ENCODE data around the gene RUNX2. TPM values are rescaled to one million over a fixed set of nuclear protein-coding genes. Genes with fewer than 3 reads are reported as not detected.

RUNX2 gene
- total RNA-seq, 2 experiments from 2014 or later = 0.27 to 0.44 TPM

GRCh38 chr6:45388328-45388727 lies 60.2 kb downstream of the RUNX2 start:
- no peaks in the 10 kb centered on the region for H3K79me2 ChIP-seq (ENCODE audit: insufficient read depth, low read depth, low read length)
- no peak for TF ChIP-seq EZH2phosphoT487 (IDR thresholded peaks at IDR 0.05; ENCODE audit: borderline replicate concordance, low read depth, low read length)
- TF ChIP-seq, protein P1, sequence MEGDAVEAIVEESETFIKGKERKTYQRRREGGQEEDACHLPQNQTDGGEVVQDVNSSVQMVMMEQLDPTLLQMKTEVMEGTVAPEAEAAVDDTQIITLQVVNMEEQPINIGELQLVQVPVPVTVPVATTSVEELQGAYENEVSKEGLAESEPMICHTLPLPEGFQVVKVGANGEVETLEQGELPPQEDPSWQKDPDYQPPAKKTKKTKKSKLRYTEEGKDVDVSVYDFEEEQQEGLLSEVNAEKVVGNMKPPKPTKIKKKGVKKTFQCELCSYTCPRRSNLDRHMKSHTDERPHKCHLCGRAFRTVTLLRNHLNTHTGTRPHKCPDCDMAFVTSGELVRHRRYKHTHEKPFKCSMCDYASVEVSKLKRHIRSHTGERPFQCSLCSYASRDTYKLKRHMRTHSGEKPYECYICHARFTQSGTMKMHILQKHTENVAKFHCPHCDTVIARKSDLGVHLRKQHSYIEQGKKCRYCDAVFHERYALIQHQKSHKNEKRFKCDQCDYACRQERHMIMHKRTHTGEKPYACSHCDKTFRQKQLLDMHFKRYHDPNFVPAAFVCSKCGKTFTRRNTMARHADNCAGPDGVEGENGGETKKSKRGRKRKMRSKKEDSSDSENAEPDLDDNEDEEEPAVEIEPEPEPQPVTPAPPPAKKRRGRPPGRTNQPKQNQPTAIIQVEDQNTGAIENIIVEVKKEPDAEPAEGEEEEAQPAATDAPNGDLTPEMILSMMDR (conservative IDR thresholded peaks at IDR 0.05; ENCODE audit: low read length) = no peak
- POLR2A ChIA-PET = interaction anchor here (0.6 kb wide), 1 partner anchor 286 kb away, joined by 4 read pairs; no protein-coding TSS in a partner anchor
- intact Hi-C loops (cut with micrococcal nuclease; ENCODE audit: unreplicated experiment) = no loop called here
- H3K27ac ChIP-seq (ENCODE audit: low read depth, low read length, poor library complexity, severe bottlenecking) = no peak overlapping the region
- H2AFZ ChIP-seq (ENCODE audit: low read length) = no peak overlapping the region
- H3K4me3 ChIP-seq (ENCODE audit: low read depth, low read length, poor library complexity, severe bottlenecking) = no peak overlapping the region
- no TSS peak for BruUV-seq (replicated peaks)
- no peaks in the 10 kb centered on the region for H3K9me3 ChIP-seq (ENCODE audit: low read length)
- H4K20me1 ChIP-seq (ENCODE audit: insufficient read depth, low read length) = no peaks in the 10 kb centered on the region
- H3K9me2 ChIP-seq (ENCODE audit: insufficient read depth, low read length) = no peaks in the 10 kb centered on the region
- no peaks in the 10 kb centered on the region for H3K36me3 ChIP-seq (ENCODE audit: insufficient read depth, low read length)
- DNase-seq (ENCODE audit: low spot score) = no peak
- H3K4me1 ChIP-seq (ENCODE audit: insufficient read depth, low read length, poor library complexity, severe bottlenecking) = no peaks in the 10 kb centered on the region
- CTCF ChIA-PET (ENCODE audit: unreplicated experiment) = no interaction called here
- no peak overlapping the region for H3K4me2 ChIP-seq (ENCODE audit: low read length)

- no peak overlapping the region for H3K4me3 ChIP-seq (ENCODE audit: low read depth, low read length, poor library complexity, severe bottlenecking)
- CTCF ChIA-PET (ENCODE audit: unreplicated experiment) = no interaction called here
- TF ChIP-seq, protein P1 (conservative IDR thresholded peaks at IDR 0.05; ENCODE audit: low read length) = no peak
- no peak for TF ChIP-seq EZH2phosphoT487 (IDR thresholded peaks at IDR 0.05; ENCODE audit: borderline replicate concordance, low read depth, low read length)
- BruUV-seq (replicated peaks) = no TSS peak
- H3K9me2 ChIP-seq (ENCODE audit: insufficient read depth, low read length) = no peaks in the 10 kb centered on the region
- no peaks in the 10 kb centered on the region for H3K79me2 ChIP-seq (ENCODE audit: insufficient read depth, low read depth, low read length)
- H2AFZ ChIP-seq (ENCODE audit: low read length) = no peak overlapping the region
- H3K27ac ChIP-seq (ENCODE audit: low read depth, low read length, poor library complexity, severe bottlenecking) = no peak overlapping the region
- no peaks in the 10 kb centered on the region for H3K4me1 ChIP-seq (ENCODE audit: insufficient read depth, low read length, poor library complexity, severe bottlenecking)
- DNase-seq (ENCODE audit: low spot score) = no peak
- H3K9me3 ChIP-seq (ENCODE audit: low read length) = no peaks in the 10 kb centered on the region
- no peaks in the 10 kb centered on the region for H4K20me1 ChIP-seq (ENCODE audit: insufficient read depth, low read length)
- intact Hi-C loops (cut with micrococcal nuclease; ENCODE audit: unreplicated experiment) = no loop called here
- POLR2A ChIA-PET = interaction anchor here (0.6 to 1.2 kb wide), 2 partner anchors 13 to 80 kb away, joined by 3 read pairs; no protein-coding TSS in a partner anchor
- no peak overlapping the region for H3K4me2 ChIP-seq (ENCODE audit: low read length)
- no peaks in the 10 kb centered on the region for H3K36me3 ChIP-seq (ENCODE audit: insufficient read depth, low read length)
These were observed 66.5 kb downstream of the RUNX2 start for GRCh38 chr6:45394586-45395095.

- no peak for DNase-seq (ENCODE audit: low spot score)
- Histone ChIP-seq H3K4me1 (ENCODE audit: insufficient read depth, low read length, poor library complexity, severe bottlenecking) (no peaks in the 10 kb centered on the region), H2AFZ (ENCODE audit: low read length) (no peak overlapping the region), H3K9me2 (ENCODE audit: insufficient read depth, low read length) (no peaks in the 10 kb centered on the region), H3K36me3 (ENCODE audit: insufficient read depth, low read length) (no peaks in the 10 kb centered on the region), H3K27ac (ENCODE audit: low read depth, low read length, poor library complexity, severe bottlenecking) (no peak overlapping the region), H3K4me2 (ENCODE audit: low read length) (no peak overlapping the region), H4K20me1 (ENCODE audit: insufficient read depth, low read length) (no peaks in the 10 kb centered on the region), H3K79me2 (ENCODE audit: insufficient read depth, low read depth, low read length) (no peaks in the 10 kb centered on the region), H3K4me3 (ENCODE audit: low read depth, low read length, poor library complexity, severe bottlenecking) (no peak overlapping the region), H3K9me3 (ENCODE audit: low read length) (no peaks in the 10 kb centered on the region)
- CTCF ChIA-PET (ENCODE audit: unreplicated experiment) = no interaction called here
- intact Hi-C loops (cut with micrococcal nuclease; ENCODE audit: unreplicated experiment) = no loop called here
- no peak for TF ChIP-seq EZH2phosphoT487 (IDR thresholded peaks at IDR 0.05; ENCODE audit: borderline replicate concordance, low read depth, low read length)
- TF ChIP-seq, protein P1 (conservative IDR thresholded peaks at IDR 0.05; ENCODE audit: low read length) = no peak
- BruUV-seq (replicated peaks) = no TSS peak
- POLR2A ChIA-PET = no interaction called here
These were observed 70.1 kb downstream of the RUNX2 start for GRCh38 chr6:45398075-45398813.

Measured in OCI-LY7 (cell line).